CD4-positive, alpha-beta T cell treated with Interleukin-6 for 4 hours (primary cell): ENCODE measurements around the gene YAP1.
"Not testable (repeated sequence)": the region's sequence is repeated elsewhere in the genome, so short reads cannot be mapped to it uniquely, and the experiment has no call there.

ENCODE experiments used
- DNase-seq: peaks from one replicate; pipeline ENCODE4 v3.0.0-alpha.2; 2020; ENCODE audit warnings: mixed read lengths

Gene YAP1

DNA sequence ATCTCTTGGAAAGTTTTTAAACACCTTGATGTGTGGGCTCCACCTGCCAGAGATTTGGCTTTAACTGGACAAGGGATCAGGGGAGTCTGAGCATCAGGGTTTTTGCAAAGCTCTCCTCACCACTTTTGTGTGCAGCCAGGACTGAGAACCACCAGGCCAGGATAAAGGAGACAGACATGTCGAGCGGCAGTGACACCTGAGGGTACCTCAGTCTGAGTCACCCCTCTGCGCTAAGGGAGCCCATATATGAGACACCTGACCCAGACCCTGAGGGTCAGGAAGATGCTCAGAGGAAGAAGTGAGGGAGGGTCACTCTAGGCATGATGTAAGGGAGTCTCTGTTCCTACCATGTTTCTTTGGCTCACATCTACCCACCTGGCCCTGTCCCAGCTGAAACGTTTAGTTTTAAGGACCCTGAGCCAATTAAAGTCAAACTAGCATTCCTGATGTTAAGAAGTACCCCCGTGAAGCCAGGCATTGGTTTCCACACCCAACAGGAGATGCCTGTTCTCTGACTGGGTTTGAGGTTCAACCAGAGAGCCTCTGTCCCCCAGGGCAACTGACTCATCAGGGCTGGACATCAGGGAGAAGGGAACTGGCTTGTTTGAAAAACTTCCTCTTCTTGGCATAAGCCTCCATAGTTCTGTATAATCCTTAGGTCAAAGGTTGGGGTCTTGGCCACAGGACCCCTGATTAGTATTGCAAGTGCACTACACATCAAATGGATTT lies 134.6 kb downstream of the YAP1 start:
- no peak for DNase-seq

DNA sequence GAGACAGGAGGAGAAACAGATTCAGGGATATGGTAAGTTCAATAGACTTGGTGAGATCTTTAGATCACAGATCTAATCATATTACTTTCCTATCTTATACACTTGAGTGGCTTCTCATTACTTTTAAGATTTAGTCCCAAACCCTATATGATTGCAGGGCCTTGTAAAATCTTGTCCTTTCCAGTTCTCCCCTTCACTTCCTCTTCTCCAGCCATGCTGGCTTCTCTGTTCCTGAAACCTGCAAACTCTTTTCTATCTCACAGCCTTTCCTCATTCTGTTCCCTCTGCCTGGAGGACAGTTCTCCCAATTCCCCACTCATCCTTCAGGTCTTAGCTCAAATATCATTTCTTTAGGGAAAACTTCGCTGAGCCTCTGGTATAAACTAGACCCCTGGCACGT lies 141.2 kb downstream of the YAP1 start:
- no peak for DNase-seq

DNA sequence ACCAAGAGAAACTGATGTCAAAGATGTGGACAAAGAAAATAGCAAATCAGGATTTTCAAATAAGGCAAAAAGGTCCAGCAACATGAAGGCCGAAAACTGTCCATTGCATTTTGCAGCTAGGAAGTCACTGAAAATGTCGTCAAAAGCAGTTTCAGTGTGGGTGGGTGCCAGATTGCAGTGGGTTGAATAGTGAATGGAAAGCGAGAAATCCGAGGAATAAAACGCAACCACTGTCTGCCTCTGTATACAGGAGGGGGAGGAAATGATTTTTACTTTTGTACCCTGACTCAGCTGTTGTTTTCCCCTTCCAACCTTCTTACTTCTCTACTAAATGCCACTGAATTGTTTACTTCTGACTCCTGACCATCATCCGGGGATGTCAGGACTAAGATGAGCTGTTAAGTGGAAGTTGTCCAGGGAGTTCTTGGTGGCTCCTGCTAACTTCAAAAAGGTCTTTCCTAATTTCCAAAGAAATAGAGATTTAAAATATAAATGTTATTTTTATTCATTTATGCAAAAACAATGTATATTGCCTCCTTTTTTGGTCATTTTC lies 142.2 kb downstream of the YAP1 start:
- no peak for DNase-seq

GRCh38 chr11:102253020-102253715 lies 142.9 kb downstream of the YAP1 start:
- no peak for DNase-seq

DNA sequence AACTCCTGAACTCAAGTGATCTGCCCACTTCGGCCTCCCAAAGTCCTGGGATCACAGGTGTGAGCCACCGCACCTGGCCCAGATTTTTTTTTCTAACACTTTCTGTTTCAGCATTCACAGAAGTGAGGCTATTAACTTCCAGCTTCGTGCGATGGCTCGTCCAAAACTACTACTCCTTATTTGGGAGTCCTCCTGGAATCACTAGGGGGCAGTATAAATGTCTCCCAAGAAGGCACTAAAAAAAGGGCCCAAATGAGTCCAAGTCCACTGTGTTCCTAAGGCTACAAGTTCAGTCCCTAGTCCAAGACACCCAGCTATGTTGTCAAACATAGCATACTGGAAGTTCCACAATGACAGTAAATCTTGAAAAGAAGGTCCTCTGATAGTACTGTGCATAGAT lies 143.8 kb downstream of the YAP1 start:
- DNase-seq: no peak

DNA sequence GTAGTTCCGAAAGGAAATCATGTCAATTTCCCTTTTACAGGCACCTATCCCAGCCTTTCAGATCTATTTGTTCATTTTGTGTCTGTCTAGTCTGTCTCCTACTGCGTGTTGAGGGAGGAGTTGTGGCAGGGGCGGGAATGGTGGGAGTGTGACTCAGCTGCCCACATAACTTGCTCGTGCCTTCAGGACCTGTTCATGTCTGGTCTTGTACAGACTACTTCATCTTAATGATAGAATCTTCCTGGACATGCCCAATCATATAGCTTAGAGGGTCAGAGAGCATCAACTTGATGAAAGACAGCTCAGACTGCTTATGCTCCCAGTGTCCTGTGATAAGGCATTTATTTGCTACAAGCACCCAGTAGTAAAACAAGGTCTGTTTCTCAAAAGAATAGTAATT lies 146.0 kb downstream of the YAP1 start:
- DNase-seq: no peak

- DNase-seq: no peak
Observed at GRCh38 chr11:102260241-102260640, 150.0 kb downstream of the YAP1 start.

DNA sequence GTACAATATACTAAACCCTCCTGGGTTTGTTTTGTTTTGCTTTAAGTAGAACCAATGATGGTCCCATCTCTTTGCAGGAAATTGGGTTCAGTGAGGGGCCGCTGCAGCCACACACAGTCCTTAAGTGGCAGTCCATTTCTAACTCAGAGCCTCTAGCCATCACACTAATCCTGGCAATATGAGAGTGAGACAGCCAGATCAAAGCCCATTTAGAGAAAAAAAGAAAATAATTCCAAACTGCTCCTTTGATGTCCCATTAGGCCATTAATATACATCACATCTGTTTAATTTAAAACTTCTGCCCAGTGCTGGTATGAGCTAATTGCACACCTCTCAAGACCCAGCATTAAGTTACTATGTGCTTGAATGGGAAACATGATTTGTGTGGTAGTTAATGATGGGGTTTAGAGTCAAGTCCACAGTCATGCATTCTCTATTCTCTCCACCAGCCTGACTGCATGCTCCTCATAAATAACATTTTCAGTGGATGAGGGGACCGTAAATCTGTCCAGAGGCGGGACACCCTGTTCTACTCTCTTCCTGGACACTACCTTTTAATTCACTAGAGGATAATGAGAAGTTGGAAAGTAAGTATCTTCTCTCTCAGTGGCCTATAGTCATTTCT lies 153.2 kb downstream of the YAP1 start:
- DNase-seq: no peak

GRCh38 chr11:102264704-102265103 lies 154.5 kb downstream of the YAP1 start:
- not testable (repeated sequence) for DNase-seq

- no peak for DNase-seq
Observed at GRCh38 chr11:102266099-102266498, 155.9 kb downstream of the YAP1 start.

- DNase-seq: no peak
Observed at GRCh38 chr11:102267609-102268008, 157.4 kb downstream of the YAP1 start.

DNA sequence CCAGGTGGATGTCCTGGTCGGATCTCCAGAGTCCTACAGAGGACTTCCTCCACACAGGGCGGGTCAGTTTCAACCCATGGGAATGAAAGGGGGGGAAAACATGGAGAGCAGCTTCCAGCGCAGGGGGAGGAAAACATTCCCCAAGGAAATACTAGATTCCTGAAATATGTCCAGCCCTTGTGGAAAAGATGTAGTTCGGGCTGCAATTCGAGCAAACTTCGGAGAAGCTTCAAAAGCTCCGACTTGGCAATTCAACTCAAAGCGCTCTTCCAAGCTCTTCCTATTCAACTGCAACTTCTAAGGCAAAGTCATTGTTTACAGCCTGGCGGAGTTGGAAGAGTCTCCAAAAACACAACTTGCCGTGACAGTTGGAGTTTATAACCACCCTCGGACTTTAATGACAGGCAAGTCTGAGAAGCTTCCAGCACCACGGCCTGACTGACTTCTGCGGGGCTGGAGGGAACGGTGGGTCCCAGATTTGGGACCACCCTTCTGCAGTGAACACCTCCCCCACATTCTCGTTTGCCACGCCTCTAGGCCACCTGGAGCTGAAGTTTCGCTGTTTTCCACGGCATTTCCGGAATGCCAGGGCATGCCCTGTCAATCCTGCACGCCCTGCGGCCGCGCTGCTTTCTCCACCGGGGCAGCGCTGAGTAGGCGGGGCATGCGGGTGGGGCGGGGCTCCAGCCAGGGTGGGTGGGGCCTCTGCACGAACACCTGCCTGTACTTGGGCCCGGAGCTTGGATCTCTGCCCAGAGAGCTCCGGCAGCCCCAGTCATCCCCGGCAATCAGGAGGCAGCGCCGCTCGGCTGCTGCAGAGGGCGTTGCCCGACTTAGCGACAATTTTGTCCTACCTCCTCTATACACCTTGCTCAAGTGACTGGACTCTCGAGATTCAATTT lies 158.1 kb downstream of the YAP1 start:
- DNase-seq: peak; percentile 91

DNA sequence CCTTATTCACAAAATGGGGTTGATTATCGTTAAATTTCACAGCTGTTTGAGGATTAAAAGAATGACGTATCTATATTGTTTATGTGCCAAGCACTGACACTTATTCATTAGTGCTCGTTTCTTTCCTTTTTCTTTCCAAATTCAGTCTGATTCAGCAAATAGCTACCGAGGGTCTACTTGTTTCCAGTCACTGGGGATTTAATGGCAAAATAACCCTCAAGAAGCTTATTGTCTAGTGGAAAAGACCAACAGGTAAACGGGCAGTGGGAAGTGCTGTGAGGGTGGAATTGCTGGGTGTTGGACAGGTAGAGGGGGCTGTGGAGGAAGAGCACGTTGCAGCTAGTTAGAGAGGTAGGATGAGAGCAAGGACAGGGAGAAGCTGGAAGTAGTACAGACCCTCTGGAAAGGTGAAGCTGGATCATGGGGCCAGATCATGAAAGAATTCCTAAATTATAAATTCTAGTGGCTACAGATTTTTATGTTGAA lies 158.8 kb downstream of the YAP1 start:
- no peak for DNase-seq

GRCh38 chr11:102269927-102270326 lies 159.7 kb downstream of the YAP1 start:
- no peak for DNase-seq

DNA sequence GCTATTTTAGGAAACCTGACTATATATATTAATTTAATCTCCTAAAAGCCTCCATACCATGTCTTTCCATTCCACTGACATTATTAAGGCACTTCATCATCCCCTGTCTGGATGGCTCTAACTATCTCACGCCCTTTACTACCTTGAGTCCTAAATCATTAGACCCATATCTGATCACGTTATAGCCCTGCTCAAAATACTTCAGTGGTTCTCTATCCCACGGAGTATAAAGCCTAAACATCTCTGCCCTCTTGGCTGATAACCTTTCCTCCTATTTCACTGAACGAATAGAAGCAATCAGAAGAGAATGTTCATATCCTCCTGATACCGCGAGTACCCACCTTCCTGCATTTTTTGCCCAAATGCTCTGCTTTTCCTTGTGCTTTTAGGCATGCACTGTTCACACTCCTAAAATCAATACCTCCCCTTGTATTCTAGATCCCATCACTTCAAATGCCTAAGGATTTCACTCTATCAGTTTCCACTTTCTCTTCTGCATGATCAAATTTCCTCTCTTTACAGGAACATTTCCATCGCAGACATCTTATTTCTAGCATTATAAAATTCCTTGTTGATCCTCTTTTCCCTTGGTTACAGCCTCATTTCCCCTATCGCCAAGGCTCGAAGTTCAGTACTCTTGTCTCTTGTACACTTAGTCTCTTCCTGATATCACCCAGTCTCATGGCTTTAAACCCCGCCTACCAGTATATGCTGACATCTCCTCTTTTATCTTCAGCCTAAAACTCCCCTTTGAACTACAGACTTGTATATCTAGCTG lies 162.0 kb downstream of the YAP1 start:
- no peak for DNase-seq

GRCh38 chr11:102274628-102275027 lies 164.4 kb downstream of the YAP1 start:
- no peak for DNase-seq

DNA sequence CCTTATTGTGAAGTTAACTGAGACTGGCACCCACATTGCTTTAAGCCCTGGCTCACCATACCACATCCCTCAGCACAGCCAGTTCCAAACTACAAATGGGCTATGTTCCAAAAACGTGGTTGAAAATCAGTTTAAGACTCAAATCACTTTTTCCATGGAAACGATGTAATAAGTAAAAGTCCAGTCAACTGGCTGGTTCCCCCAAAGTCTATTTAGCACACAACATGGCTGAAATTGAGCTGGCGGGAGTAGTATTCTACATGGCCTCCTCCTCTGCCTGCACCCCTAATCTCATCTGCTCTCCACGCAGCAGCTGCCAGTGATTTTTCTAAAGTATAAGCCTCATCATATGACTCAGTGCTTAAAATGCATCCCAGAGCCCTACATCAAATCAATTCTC lies 166.1 kb downstream of the YAP1 start:
- DNase-seq: no peak

DNA sequence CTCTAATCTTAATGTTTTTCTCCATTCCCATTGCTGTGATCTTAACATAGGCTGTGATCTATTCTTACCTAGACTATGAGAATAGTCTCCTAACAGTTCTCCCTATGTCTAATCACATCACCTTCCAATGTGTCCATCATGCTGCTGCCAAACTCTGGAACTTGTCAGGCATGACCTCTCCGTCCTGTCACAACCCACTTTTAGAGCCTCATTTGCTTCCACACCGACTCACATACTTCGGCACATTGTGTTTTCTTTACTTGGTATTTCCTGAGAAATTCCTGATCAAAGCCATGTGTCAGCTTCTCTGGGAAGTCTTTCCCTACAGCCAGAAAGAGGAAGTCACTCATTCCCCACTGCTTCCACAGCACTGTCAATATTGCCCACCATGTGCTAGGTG lies 166.5 kb downstream of the YAP1 start:
- no peak for DNase-seq

GRCh38 chr11:102279641-102280170 lies 169.5 kb downstream of the YAP1 start:
- no peak for DNase-seq

DNA sequence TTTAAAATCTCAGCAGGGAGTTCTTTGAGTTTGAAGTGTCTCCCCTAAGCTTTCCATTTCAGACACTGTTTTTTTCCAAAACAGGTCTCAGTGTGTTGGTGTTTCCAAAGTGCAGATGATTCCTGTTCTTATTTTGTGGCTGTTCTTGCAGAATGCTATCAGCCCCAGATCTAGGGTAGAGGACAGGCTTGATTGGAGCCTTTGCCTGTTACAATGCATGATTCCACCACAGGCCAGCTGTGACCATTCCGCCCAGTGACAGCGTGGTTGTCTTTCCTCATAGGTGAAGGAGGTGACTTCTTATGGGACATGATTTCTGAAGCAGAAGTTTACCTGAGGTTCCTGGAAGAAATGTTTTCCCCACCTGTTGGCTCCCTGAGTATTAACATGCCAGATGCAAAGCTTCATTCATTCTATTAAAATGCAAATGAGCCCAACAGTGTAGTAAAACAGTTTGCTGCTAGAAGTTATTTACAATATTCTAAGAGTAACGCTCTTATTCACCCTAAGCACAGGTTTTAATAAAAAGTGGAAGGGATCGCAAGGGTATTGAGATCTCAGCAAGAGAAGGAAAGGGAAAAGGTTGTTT lies 170.1 kb downstream of the YAP1 start:
- no peak for DNase-seq
